HepG2 (cell line): ENCODE measurements around the gene ANKRD11. TPM values are rescaled to one million over a fixed set of nuclear protein-coding genes. Genes with fewer than 3 reads are reported as not detected.

Experiments
- ATAC-seq: fragments of 200-7000 bp; cut with Tn5 transposase; 3 replicates; pipeline ENCODE4 v1.9.1; 2020; ENCODE audit warnings: mild to moderate bottlenecking, moderate library complexity
- BruUV-seq: library from RNA; stranded (reverse); fragments of 400-500 nt; replicated peaks from 2 replicates; lab custom pipeline; 2021; lab: Mats Ljungman, UMichigan
- CTCF ChIA-PET: fragments of 300-600 bp; formaldehyde crosslinking; extraction: SDS; loops from one replicate; lab custom pipeline; 2021; ENCODE audit warnings: low total read pairs, inconsistent platforms, low intra/inter-chr PET ratio; lab: Yijun Ruan, JAX
- POLR2A ChIA-PET: fragments of 350-600 bp; sonication (Branson Sonifier 250); formaldehyde crosslinking; loops from one replicate; lab custom pipeline; 2020; ENCODE audit warnings: antibody characterized with exemption, inconsistent platforms; lab: Yijun Ruan, JAX
- DNase-seq: peaks from one replicate; pipeline ENCODE4 v3.0.0-alpha.2; 2015; ENCODE audit warnings: low spot score
- FAIRE-seq: peaks from 3 replicates; lab custom pipeline; 2011; peaks lifted over from hg19 to GRCh38; lab: Jason Lieb, UNC
- H2AFZ ChIP-seq: one replicate; pipeline ENCODE4 v1.6.1; 2011; ENCODE audit warnings: low read length, inconsistent platforms
- H3K27ac ChIP-seq: fragments of 300-600 bp; 3 replicates; pipeline ENCODE4 v1.8.0; 2011; ENCODE audit warnings: mixed run types, mild to moderate bottlenecking, mixed read lengths, low read length, inconsistent platforms; ENCODE audit not compliant: insufficient read depth; ENCODE audit errors: extremely low read length
- H3K27me3 ChIP-seq, 2 experiments: fragments of 200-600 bp in 1 of 2; 2 replicates in 1 of 2; 3 replicates in 1 of 2; pipeline versions ENCODE4 v1.6.0 to v1.8.0; 2011; ENCODE audit warnings: low read length in 2 of 2, mild to moderate bottlenecking in 2 of 2, moderate library complexity in 2 of 2, inconsistent platforms in 1 of 2; ENCODE audit not compliant: insufficient read depth in 2 of 2, control insufficient read depth in 1 of 2
- H3K36me3 ChIP-seq, 2 experiments: fragments of 200-600 bp in 1 of 2; replicated peaks in 1 of 2; 2 replicates in 1 of 2; 3 replicates in 1 of 2; pipeline versions ENCODE4 v1.5.1 to v1.8.0; 2011; ENCODE audit warnings: low read length in 2 of 2, inconsistent platforms in 1 of 2; ENCODE audit not compliant: insufficient read depth in 2 of 2, control insufficient read depth in 1 of 2
- H3K4me1 ChIP-seq: 2 replicates; pipeline ENCODE4 v1.5.1; 2012; ENCODE audit warnings: low read length, inconsistent platforms; ENCODE audit not compliant: insufficient read depth
- H3K4me2 ChIP-seq: 2 replicates; pipeline ENCODE4 v1.6.0; 2011; ENCODE audit warnings: low read depth, low read length, inconsistent platforms
- H3K4me3 ChIP-seq, 3 experiments: fragments of 200-600 bp in 1 of 3; sonication (generic), shearing (Covaris generic) in 1 of 3; replicated peaks in 1 of 3; 2 replicates each; pipeline ENCODE4 v1.5.1; 2011 to 2016; ENCODE audit warnings: low read length in 3 of 3, inconsistent platforms in 2 of 3, low read depth in 2 of 3, mild to moderate bottlenecking in 2 of 3, control low read depth in 1 of 3, mixed read lengths in 1 of 3; ENCODE audit not compliant: insufficient read depth in 1 of 3
- H3K79me2 ChIP-seq: one replicate; pipeline ENCODE4 v1.6.1; 2011; ENCODE audit warnings: low read length, inconsistent platforms; ENCODE audit not compliant: insufficient read depth
- H3K9ac ChIP-seq: 2 replicates; pipeline ENCODE4 v1.6.0; 2011; ENCODE audit warnings: mild to moderate bottlenecking, low read depth, low read length, inconsistent platforms; ENCODE audit not compliant: insufficient read depth
- H3K9me3 ChIP-seq: 2 replicates; pipeline ENCODE4 v1.5.1; 2012; ENCODE audit warnings: mild to moderate bottlenecking, low read length
- H4K20me1 ChIP-seq: 2 replicates; pipeline ENCODE4 v1.6.0; 2011; ENCODE audit warnings: inconsistent platforms, mild to moderate bottlenecking, low read length, moderate library complexity; ENCODE audit not compliant: insufficient read depth
- CCDC6 ChIP-seq: sonication (generic); formaldehyde crosslinking; IDR thresholded peaks from 2 replicates; pipeline ENCODE4 v1.8.1; 2022; ENCODE audit warnings: mild to moderate bottlenecking, missing genetic modification reagents, moderate library complexity
- FOSL1 ChIP-seq: sonication (generic); formaldehyde crosslinking; IDR thresholded peaks from 2 replicates; pipeline ENCODE4 v1.9.0; 2021; ENCODE audit warnings: missing genetic modification reagents, borderline replicate concordance
- KLF11 ChIP-seq: IDR thresholded peaks from 2 replicates; pipeline ENCODE4 v1.6.1; 2016; ENCODE audit warnings: missing compliant biosample characterization
- MED8 ChIP-seq: sonication (generic); formaldehyde crosslinking; IDR thresholded peaks from 2 replicates; pipeline ENCODE4 v1.8.1; 2023; ENCODE audit warnings: mild to moderate bottlenecking, missing genetic modification reagents; ENCODE audit not compliant: insufficient replicate concordance
- NAIF1 ChIP-seq: sonication (generic); formaldehyde crosslinking; IDR thresholded peaks from 2 replicates; pipeline ENCODE4 v1.5.0; 2020; ENCODE audit warnings: mild to moderate bottlenecking, missing genetic modification reagents, borderline replicate concordance
- NRL ChIP-seq: sonication (generic); formaldehyde crosslinking; IDR thresholded peaks from 2 replicates; pipeline ENCODE4 v1.5.0; 2020; ENCODE audit warnings: missing genetic modification reagents, mild to moderate bottlenecking, moderate library complexity, borderline replicate concordance
- PHF20 ChIP-seq: sonication (generic); formaldehyde crosslinking; IDR thresholded peaks from 2 replicates; pipeline ENCODE4 v1.5.0; 2020; ENCODE audit warnings: mild to moderate bottlenecking, missing genetic modification reagents
- SMYD3 ChIP-seq: sonication (generic); formaldehyde crosslinking; IDR thresholded peaks from 2 replicates; pipeline ENCODE4 v1.8.1; 2023; ENCODE audit warnings: mild to moderate bottlenecking, missing genetic modification reagents
- SPEN ChIP-seq: sonication (generic); formaldehyde crosslinking; IDR thresholded peaks from 2 replicates; pipeline ENCODE4 v1.5.1; 2020; ENCODE audit warnings: low read depth, mild to moderate bottlenecking, missing genetic modification reagents
- STAG1 ChIP-seq: sonication (generic); formaldehyde crosslinking; IDR thresholded peaks from 2 replicates; pipeline ENCODE4 v1.4.0; 2020; ENCODE audit warnings: missing genetic modification reagents
- ZFP90 ChIP-seq: sonication (generic); formaldehyde crosslinking; IDR thresholded peaks from 2 replicates; pipeline ENCODE4 v1.8.0; 2022; ENCODE audit warnings: missing genetic modification reagents, mild to moderate bottlenecking, inconsistent platforms, borderline replicate concordance
- ZMYM2 ChIP-seq: sonication (generic); formaldehyde crosslinking; IDR thresholded peaks from 2 replicates; pipeline ENCODE4 v1.8.0; 2022; ENCODE audit warnings: mild to moderate bottlenecking, missing genetic modification reagents
- ZNF143 ChIP-seq: sonication (generic); formaldehyde crosslinking; IDR thresholded peaks from 2 replicates; pipeline ENCODE4 v1.4.0; 2020; ENCODE audit warnings: missing genetic modification reagents
- ZNF234 ChIP-seq: sonication (generic); formaldehyde crosslinking; conservative IDR thresholded peaks from 2 replicates; pipeline ENCODE4 v1.5.1; 2020; ENCODE audit warnings: mild to moderate bottlenecking, missing genetic modification reagents
- ZNF3 ChIP-seq: IDR thresholded peaks from 2 replicates; pipeline ENCODE4 v1.7.0; 2017; ENCODE audit warnings: inconsistent platforms
- ZNF354B ChIP-seq: sonication (generic); formaldehyde crosslinking; IDR thresholded peaks from 2 replicates; pipeline ENCODE4 v1.8.0; 2022; ENCODE audit warnings: mild to moderate bottlenecking, missing genetic modification reagents
- ZNF432 ChIP-seq: sonication (generic); formaldehyde crosslinking; IDR thresholded peaks from 2 replicates; pipeline ENCODE4 v1.5.0; 2020; ENCODE audit warnings: missing genetic modification reagents, mild to moderate bottlenecking, borderline replicate concordance
- ZNF615 ChIP-seq: sonication (generic); formaldehyde crosslinking; IDR thresholded peaks from 2 replicates; pipeline ENCODE4 v1.5.0; 2020; ENCODE audit warnings: mild to moderate bottlenecking, missing genetic modification reagents, borderline replicate concordance
- ZNF619 ChIP-seq: sonication (generic); formaldehyde crosslinking; IDR thresholded peaks from 2 replicates; pipeline ENCODE4 v1.4.0; 2020; ENCODE audit warnings: mild to moderate bottlenecking, missing genetic modification reagents
- ZNF703 ChIP-seq: sonication (generic); formaldehyde crosslinking; IDR thresholded peaks from 2 replicates; pipeline ENCODE4 v1.5.1; 2020; ENCODE audit warnings: missing genetic modification reagents, mild to moderate bottlenecking, moderate library complexity, borderline replicate concordance
- ZSCAN20 ChIP-seq: sonication (generic); formaldehyde crosslinking; IDR thresholded peaks from 2 replicates; pipeline ENCODE4 v1.4.0; 2020; ENCODE audit warnings: missing genetic modification reagents, mild to moderate bottlenecking, borderline replicate concordance
- ZSCAN9 ChIP-seq: IDR thresholded peaks from 2 replicates; pipeline ENCODE4 v1.6.1; 2016; ENCODE audit warnings: borderline replicate concordance
- WGBS: methylation state at CpG from one replicate; pipeline ENCODE4 v1.1.6; 2017; ENCODE audit warnings: low lambda C conversion rate; 5-methylcytosine and 5-hydroxymethylcytosine counted together
- in situ Hi-C: cut with HindIII; loops from 2 replicates; pipeline ENCODE4 v1.10.0; 2017; ENCODE audit warnings: low pct_unique_long_range_greater_than_20kb; ENCODE audit not compliant: extremely low pct_ligation_motif_present
- intact Hi-C: fragments of 100-400 bp; cut with micrococcal nuclease; formaldehyde crosslinking; loops from one replicate; pipeline ENCODE4 v1.10.0; 2022; ENCODE audit not compliant: unreplicated experiment
- polyA plus RNA-seq, 8 experiments: library from polyadenylated mRNA; depleted of rRNA in 3 of 8; stranded (reverse) in 7 of 8; unstranded in 1 of 8; fragments of >200 nt; fragmentation: Illumina TruSeq in 4 of 8; extraction: Trizol in 4 of 8; gene quantifications; 2 replicates each; pipeline versions ENCODE4 v1.2.1 to v1.2.3, GENCODE V29; 2011 to 2016; ENCODE audit warnings: low read depth in 4 of 8, missing spikeins in 1 of 8, mixed read lengths in 1 of 8; ENCODE audit not compliant: insufficient read depth in 1 of 8
- total RNA-seq, 5 experiments: library from RNA; depleted of rRNA; stranded (reverse); fragments of >200 nt; fragmentation: Illumina TruSeq; extraction: Trizol; gene quantifications; 2 replicates each; pipeline ENCODE4 v1.2.3, GENCODE V29; 2016; ENCODE audit warnings: low read depth in 1 of 5
- TF ChIP-seq, protein P1 (sequence below): sonication (generic); formaldehyde crosslinking; IDR thresholded peaks from 2 replicates; pipeline ENCODE4 v1.4.0; 2020; ENCODE audit warnings: missing genetic modification reagents, mild to moderate bottlenecking, borderline replicate concordance
- TF ChIP-seq, protein P2 (sequence below): sonication (generic); formaldehyde crosslinking; IDR thresholded peaks from 2 replicates; pipeline ENCODE4 v1.8.0; 2022; ENCODE audit warnings: missing genetic modification reagents, mild to moderate bottlenecking, inconsistent platforms, borderline replicate concordance

Gene ANKRD11
- total and polyA plus RNA-seq, 2 of the 13 experiments (the other 11 are each of a cell fraction or from before 2014, with no cell fraction given) = 21.4 to 38.4 TPM

GRCh38 chr16:89507214-89507833 lies 17.0 kb upstream of the ANKRD11 start:
- Histone ChIP-seq H3K9ac (peak overlapping the region; percentile 98), H2AFZ (no peak overlapping the region), H3K4me2 (peak overlapping the region; percentile 97), H3K9me3 (no peaks in the 10 kb centered on the region), H3K27ac (peak overlapping the region; percentile 88), H3K36me3 (peaks cover 12 to 17% of the 10 kb centered on the region in 2 experiments), H4K20me1 (peaks cover 12% of the 10 kb centered on the region), H3K4me1 (peaks cover 64% of the 10 kb centered on the region), H3K79me2 (peaks cover 47% of the 10 kb centered on the region), H3K4me3 (peak overlapping the region; percentile 75 to 93 (median 83)), H3K27me3 (no peaks in the 10 kb centered on the region; a peak in 1 of 5 replicates)
- no TSS peak for BruUV-seq
- no peak for DNase-seq
- FAIRE-seq = no peak
- POLR2A ChIA-PET = interaction anchor here (0.5 to 3.1 kb wide), 23 partner anchors 12 to 503 kb away, joined by 3 to 23 read pairs (median 4); no protein-coding TSS in a partner anchor
- intact Hi-C loops = loop anchor here (2.0 to 5.0 kb wide), 5 partner anchors 50 to 265 kb away; no protein-coding TSS in a partner anchor
- WGBS = 2% methylated on average over 34 of the region's 42 CpGs
- in situ Hi-C loops = no loop called here
- ATAC-seq = peak; percentile 35
- CTCF ChIA-PET = no interaction called here
- TF ChIP-seq SPEN (CRISPR knock-in tag) (no peak; the same call in 1 of the 2 replicates), ZNF703 (CRISPR knock-in tag) (0 out of 2 replicates have a peak, but pooled peaks have one; percentile 17), ZNF234 (CRISPR knock-in tag) (peak; percentile 53; the same call in 1 of the 2 replicates), CCDC6 (no peak), KLF11 (CRISPR knock-in tag) (no peak), NAIF1 (CRISPR knock-in tag) (no peak), FOSL1 (CRISPR knock-in tag) (no peak), ZNF354B (CRISPR knock-in tag) (peak; percentile 91), ZNF143 (CRISPR knock-in tag) (no peak), ZNF3 (CRISPR knock-in tag) (no peak), STAG1 (CRISPR knock-in tag) (no peak), ZFP90 (no peak), SMYD3 (CRISPR knock-in tag) (no peak), ZNF619 (CRISPR knock-in tag) (no peak), ZSCAN20 (CRISPR knock-in tag) (no peak), NRL (CRISPR knock-in tag) (0 out of 2 replicates have a peak, but pooled peaks have one; percentile 35), ZSCAN9 (CRISPR knock-in tag) (no peak), MED8 (no peak), PHF20 (CRISPR knock-in tag) (no peak), ZNF432 (no peak), ZNF615 (CRISPR knock-in tag) (no peak), ZMYM2 (CRISPR knock-in tag) (0 out of 2 replicates have a peak, but pooled peaks have one; percentile 71)
- TF ChIP-seq, protein P1, sequence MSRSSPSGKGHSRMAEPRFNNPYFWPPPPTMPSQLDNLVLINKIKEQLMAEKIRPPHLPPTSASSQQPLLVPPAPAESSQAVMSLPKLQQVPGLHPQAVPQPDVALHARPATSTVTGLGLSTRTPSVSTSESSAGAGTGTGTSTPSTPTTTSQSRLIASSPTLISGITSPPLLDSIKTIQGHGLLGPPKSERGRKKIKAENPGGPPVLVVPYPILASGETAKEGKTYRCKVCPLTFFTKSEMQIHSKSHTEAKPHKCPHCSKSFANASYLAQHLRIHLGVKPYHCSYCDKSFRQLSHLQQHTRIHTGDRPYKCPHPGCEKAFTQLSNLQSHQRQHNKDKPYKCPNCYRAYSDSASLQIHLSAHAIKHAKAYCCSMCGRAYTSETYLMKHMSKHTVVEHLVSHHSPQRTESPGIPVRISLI (CRISPR knock-in tag) = no peak
- TF ChIP-seq, protein P2, sequence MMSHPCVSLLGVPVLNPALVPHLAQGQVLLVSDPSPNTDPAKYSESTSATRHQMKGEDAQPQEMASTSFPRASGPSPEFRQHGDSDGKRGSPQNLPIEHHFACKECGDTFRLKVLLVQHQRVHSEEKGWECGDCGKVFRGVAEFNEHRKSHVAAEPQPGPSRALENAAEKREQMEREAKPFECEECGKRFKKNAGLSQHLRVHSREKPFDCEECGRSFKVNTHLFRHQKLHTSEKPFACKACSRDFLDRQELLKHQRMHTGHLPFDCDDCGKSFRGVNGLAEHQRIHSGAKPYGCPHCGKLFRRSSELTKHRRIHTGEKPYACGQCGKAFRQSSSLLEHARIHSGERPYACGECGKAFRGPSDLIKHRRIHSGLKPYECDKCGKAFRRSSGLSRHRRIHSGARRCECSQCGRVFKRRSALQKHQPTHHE (CRISPR knock-in tag) = no peak; the same call in 1 of the 2 replicates
